NCI-H345 (cell line): ENCODE results near the gene NDUFV3.
"Not testable (repeated sequence)": the region's sequence is repeated elsewhere in the genome, so short reads cannot be mapped to it uniquely, and the experiment has no call there.

Source experiments
- DNase-seq: peaks from one replicate; lab custom pipeline; 2025; lab: John Stamatoyannopoulos, UW

NDUFV3 gene

DNA sequence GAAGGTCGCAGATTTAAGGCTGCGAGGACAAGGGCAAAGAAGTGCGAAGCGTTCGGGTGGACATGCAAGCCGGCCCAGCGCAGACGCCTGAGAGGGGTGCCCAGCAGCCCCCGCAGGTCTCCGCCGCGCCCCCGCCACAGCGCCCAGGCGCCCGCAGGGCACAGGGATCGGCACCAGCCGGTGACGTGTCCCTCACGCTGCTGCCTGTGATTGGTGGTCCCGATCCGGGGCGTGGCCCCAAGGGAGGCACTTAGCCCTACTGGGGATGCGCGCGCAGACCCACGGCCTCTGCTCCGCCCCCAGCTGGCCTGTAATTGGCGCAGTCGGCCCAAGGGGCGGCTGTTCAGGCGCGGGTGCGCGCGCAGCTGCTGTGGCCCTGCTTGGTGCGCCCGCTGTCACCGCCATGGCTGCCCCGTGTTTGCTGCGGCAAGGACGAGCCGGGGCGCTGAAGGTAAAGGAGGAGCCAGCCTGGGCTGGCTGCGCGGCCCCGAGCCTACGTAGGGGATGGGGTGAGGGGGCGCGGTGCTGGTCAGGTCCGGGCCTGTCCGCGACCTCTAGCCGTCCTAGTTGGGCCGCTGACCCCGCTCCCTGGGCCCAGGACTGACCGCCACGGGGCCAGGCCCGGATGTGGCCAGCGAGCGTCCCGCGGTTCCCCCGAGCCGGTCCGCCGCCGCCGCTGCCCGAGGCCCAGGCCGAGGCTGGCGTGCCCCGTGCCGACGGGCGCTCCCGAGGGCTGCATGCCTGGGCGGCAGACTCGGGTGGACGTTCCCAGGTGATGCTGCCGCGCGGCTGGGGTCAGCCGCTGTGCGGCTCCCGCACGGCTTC lies at the start of gene NDUFV3:
TSS of gene NDUFV3 (plus strand) at position 379 of the 825 bp plus-strand sequence. CDS start at position 404, 25 bp downstream.
- peak; percentile 100 for DNase-seq

DNA sequence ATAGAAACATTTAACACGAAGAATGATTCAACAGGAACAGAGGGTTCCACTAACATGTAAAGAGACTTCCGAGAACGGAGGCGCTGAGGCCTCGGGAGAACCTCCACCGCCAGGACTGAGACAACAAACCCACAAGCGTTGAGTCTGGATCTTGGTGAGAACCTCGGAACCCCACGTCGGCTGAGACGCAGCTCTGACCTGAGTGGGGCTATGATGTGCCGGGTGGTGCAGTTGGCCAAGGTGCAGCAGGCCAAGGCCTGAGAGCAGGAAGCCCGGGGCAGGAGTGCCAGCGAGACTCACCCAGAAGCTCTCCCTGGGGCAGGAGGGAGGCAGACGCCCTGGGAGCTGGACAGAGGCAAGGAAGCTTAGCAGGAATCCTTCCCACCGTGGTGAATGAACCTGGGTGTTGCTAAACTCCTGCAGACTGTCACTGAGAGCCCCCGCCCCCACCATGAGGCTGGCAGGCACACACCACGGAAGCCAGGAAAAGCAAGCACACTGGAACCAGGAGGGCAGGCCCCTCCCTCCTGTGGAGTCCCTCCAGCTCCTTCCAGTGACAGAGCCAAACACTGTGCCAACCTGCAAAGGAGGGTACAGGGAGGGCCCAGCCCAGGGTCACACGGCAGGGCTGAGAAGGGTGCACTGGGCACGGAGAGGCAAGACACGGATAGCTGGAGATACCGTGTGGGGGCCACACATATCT lies 48.5 kb upstream of the NDUFV3 start:
- DNase-seq = no peak

DNA sequence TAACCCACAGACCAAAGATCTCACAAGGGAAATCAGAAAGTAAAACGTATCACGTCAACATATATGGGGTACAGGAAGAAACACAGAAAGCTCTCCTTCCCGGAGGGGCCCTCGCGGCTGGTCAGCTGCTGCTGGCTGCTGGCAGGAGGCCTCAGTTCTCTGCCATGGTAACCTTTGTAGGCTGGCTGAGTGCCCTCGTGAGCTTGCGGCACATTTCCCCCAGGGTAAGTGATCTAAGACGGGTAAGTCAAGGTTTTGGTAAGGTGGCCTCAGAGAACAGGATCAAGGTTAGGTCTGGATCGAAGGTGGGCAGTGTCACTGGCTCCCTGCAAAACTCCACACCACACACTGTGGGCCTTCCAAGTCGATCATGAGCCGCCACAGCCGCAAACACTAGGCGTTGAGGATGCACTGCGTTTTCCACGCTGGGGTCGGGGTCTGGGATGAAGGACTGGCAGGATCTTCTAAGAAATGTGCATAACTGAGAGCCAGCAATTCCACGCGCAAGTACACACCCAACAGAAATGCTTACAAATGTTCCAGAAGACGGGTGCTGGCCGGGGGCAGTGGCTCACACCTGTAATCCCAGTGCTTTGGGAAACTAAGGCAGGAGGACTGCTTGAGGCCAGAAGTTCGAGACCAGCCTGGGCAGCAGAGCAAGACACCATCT lies 47.7 kb upstream of the NDUFV3 start:
- DNase-seq = no peak

DNA sequence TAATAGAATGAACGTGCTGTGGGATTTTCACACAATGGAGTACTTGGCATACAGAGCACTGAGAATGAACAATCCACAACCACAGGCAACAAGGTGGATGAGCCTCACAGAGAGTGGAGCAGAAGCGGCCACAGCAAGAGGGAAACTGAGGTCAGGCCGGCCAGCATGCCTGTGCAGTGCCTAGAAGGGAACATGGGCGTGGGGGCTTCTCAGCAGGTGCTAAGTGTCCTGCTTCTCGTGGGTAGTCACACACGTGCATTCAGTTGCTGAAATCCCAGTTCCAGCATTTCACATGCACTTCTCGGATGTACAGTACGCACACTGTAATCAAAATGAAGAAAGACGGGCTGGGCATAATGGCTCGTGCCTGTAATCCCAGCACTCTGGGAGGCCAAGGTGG lies 46.9 kb upstream of the NDUFV3 start:
- no peak for DNase-seq

DNA sequence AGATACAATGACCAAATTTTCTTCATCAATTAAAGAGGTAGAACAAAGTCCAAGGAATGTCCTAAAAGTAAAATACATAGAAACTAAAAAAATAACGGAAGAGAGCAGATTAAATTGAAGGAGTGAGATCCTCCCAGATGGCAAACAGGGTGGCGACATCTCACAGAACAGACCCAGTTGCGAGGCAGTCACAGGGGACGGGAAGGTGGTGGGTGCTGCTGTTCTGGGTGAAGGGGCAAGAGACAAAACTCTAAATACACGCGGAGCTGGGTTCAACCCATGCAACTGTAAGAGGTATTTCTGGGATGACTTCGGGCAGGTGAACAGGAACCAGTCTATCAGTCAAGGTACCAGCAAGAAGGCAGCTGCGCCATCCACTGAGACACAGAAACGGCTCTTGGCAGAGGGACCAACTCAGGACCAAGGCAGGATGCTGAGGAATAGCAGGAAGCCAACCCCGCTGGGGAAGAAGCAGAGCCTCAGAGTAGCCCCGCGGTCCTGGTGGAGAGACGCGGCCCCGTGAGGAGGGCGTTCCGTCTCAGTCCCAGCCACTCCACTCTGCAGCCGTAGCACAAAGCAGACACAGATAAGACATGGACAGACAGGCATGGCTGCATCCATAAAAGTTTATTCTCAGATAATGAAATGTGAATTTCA lies 45.9 kb upstream of the NDUFV3 start:
- DNase-seq = no peak

DNA sequence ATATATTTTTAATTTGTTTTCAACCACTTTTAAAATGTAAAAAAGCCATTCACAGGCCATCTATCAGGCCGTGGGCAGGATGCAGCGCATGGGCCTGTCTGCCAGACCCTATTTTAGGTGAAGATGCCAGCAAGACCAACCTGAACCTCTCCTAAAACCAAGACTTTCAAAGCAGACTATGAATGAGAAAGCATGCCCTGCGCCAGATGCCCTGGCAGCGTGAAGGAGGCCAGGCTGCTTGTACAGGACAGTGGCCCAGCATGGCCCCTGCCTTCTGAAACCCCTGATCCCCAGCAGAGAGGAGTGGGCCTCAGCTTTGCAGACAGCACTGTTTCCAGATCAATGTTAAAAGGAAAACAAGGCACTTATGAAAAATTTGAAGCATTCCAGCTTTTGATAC lies 45.4 kb upstream of the NDUFV3 start:
- no peak for DNase-seq

DNA sequence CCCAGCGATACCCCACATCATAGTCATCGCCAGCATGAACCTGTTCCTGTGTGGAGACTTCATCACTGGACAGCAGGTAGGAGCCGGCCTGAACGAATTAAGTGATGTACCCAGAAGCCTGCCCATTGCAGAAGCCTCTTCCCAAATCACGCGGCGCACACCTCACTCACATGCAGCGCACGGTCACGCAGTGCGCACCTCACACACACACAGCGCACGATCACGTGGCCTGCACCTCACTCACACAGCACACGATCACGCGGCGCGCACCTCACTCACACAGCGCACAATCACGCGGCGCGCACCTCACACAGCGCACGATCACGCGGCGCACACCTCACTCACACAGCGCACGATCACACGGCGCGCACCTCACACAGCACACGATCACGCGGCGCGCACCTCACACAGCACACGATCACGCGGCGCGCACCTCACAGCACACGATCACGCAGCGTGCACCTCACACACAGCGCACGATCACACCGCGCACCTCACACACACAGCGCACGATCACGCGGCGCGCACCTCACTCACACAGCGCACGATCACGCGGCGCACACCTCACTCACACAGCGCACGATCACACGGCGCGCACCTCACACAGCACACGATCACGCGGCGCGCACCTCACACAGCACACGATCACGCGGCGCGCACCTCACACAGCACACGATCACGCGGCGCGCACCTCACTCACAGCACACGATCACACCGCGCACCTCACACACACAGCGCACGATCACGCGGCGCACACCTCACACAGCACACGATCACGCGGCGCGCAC lies 44.8 kb upstream of the NDUFV3 start:
- not testable (repeated sequence) for DNase-seq

DNA sequence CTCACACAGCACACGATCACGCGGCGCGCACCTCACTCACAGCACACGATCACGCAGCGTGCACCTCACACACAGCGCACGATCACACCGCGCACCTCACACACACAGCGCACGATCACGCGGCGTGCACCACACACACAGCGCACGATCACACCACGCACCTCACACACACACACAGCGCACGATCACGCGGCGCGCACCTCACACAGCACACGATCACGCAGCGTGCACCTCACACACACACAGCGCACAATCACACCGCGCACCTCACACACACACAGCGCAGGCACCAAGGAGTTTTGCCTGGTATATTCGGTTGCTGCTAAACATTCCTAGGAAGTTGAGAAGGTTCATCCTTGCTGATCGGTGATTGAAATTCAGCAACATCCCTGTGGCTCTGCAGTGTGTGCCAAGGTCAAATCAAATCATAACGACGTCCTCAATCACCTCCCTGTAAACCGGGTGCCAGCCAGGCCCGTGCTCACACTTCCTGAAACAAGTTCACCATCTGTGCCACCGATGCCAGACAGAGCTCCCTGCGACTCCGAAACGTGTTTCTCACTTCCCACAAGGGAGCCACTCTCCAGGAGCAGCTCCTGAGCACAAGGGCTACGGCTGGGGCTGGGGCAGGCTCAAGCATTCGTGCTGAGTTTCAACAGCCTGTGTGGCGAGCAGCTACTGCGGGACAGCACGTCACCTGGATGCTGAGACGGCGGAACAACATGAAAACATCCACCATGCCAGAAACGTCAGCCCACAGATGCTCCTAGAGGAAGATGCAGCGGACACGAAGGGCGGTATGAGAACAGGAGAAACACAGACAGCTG lies 44.0 kb upstream of the NDUFV3 start:
- DNase-seq = no peak

DNA sequence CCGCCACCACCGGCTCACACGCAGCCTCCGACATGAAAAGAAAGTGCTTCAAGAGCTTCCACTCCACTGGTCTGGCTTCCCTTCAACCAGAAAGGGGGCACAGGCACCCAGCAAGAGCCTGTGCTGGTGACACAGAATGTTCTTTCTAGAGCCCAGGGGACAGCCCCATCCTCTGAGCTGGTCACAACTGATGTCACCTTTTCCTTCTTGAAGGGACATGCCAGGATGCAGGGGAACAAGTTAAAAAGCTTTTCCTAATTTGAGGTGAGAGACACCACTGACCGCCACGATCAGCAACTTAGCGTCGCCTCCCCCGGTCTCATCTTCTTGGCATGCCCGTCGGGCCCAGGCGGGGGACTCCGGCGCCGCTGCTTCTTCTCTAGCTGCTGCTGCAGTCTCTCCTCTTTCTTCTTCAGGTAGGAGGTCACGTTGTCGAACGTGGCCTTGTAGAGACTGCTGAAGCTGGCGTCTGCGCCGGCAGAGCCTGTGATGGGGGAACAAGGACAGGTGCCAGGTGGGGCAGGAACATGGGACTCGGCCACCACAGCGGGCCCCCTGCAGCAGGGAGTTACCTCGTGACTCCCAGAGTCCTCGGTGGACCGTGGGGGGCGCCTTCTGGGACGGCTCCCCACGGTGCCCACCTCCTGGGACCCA lies 43.2 kb upstream of the NDUFV3 start:
- no peak for DNase-seq

DNA sequence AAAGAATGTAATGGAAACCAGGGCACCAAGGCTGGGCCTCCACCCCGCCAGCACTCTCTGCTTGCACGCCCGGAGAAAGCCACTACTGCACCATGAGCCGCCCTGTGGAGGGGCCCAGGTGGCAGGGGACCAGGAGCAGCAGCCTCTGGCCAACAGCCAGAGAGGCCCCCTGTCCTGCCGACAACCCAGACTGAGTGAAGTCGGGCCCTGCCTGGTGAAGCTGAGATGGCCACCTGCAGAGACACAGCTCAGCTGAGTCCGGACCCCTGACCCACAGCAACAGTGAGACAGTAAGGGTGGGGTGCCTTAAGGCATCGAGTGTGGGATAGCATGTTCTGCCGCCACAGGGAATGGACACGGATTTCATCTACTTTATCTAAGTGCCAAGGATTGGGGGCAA lies 42.6 kb upstream of the NDUFV3 start:
- DNase-seq = no peak

DNA sequence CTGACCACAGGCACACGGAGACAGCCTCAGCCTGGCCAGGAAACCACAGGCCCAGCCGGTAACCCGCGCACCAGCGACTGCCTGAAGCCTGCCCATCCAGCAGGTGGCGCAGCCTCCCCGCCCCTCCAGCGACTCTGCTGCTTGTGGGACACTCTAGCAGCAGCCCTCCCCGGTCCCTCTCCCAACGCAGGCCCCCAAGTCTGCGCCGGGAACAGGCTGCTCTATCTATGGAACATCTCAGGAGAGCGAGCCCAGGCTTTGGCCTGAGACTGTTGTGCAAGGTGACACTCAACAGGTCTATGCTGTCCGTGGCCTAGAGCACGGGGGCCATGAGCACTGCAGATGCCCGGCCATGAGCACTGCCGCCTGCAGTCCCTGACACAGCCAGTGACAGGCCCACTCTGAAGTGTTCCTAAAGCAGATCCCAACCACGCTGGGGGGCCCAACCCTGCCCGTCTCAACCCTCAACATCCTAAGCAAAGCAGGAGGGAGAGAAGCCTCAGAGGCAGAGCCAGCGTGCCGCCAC lies 42.2 kb upstream of the NDUFV3 start:
- DNase-seq = no peak

DNA sequence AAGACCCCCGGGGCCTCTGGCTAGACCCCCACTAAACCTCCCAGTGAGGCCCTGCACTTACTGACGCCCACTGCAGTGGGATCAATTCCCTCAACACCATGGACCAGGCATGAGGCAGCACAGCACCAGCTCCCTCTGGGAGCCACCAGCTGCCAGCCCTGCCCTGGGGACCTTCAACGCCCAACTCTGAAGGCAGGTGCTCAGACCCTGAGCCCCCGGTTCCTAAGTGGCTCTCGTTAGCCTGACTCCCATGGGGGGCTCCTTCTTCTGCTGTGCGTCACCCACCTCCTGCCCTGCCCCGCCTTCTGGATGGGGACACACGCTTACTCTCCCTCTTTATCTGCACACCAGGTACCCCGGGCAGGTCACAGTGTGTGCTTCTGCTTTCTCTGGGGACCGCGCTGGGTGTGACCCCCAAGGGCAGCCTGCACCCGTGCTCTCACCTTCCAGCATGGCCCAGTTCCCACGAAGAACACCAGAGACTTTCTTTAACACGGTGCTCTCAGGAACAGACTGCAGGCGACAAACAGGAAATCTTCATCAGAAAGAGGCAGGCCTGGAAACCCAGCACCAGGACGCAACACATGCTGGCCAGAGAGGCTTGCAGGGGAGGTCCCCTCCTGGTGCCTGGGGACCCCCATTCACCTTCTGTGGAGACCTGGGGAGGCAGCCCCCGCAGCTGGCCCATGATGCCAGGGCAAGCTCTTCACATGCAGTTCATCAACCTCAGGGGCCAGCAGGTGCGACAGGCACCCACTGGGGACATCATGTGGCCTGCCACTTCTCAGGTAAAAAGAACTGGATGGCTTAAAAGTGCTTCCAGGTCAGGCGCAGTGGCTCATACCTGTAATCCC lies 41.1 kb upstream of the NDUFV3 start:
- DNase-seq = no peak

DNA sequence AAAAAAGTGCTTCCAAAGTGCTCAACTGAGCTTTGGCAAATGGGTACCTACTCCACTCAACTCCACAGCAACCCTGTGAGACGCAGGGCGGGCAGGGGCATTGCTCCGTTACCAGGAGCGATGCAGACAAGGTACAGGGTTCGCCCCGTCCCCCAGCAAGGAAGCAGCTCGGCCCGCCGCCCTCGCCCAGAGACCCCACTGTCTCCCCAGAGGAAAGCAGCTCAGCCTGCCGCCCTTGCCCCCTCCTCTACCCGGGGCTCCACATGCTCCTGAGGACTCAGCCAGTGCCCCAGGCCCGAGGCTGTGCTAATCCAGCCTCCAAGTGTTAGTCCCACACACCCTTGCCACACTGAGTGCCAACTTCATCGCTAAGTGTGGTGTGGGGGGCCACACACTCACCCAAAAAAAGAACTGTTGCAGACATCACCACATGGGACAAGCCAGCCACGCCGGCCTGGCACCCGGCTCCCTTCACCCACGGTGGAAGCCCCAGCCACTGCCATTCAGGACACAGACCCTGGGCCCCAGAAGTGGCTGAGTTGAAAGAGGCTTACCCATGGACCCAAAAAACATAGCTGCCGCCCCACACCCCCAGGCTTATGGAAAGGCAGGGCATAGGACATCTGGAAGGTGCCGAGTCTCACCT lies 40.1 kb upstream of the NDUFV3 start:
- DNase-seq = no peak

DNA sequence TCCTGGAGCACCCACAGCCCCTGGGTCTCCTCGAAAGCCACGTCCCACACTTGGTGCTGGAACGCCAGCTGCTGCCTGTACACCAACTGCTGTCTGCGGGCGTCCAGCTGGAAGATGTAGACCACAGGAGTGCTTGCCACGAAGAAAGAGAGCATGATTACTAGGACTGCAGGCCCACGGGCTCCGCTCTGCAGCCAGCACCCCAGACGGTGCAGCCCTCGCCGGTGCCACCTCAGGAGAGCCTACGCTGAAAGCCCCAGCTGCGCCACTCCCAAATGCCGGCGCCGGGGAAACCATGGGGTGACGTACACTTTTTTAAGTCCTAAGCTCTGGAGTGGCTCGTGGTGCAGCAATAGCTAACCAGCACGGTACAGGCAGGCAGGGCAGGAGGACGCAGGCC lies 39.5 kb upstream of the NDUFV3 start:
- no peak for DNase-seq

DNA sequence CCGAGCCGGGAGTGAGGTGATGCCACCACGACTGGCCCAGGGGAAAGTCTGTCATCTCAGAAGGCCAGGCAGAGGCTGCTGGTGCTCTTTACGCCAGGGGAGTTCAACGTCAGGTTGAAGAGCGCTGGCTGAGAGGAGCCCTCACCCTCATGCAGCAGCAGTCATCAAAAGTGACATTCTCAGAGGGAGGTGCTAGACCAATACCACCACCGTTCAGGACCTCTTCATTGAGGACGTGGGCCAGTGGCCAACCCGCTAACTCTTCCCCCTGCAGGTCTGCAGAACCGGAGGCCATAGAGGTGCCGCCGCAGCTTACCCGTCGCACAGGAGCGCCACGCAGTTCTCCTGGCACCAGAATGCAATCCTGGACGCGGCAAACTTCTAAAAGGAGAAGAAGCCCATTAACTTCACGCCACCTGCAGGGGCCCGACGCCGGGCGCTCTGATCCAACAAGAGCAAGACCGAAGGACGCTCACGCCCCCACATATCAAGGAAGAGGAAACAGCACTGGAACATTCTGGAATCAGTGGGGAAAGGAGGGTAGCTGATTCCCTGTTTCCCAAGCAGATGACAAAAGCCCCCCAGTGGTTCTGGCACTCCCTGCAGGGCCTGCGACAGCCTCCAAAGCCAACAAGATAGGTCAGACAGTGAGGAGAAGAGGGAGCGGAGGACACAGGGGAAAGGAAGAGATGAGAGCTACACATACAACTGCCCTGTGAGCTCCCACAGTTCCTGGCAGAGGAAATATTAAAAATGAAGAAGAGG lies 38.7 kb upstream of the NDUFV3 start:
- DNase-seq = no peak

DNA sequence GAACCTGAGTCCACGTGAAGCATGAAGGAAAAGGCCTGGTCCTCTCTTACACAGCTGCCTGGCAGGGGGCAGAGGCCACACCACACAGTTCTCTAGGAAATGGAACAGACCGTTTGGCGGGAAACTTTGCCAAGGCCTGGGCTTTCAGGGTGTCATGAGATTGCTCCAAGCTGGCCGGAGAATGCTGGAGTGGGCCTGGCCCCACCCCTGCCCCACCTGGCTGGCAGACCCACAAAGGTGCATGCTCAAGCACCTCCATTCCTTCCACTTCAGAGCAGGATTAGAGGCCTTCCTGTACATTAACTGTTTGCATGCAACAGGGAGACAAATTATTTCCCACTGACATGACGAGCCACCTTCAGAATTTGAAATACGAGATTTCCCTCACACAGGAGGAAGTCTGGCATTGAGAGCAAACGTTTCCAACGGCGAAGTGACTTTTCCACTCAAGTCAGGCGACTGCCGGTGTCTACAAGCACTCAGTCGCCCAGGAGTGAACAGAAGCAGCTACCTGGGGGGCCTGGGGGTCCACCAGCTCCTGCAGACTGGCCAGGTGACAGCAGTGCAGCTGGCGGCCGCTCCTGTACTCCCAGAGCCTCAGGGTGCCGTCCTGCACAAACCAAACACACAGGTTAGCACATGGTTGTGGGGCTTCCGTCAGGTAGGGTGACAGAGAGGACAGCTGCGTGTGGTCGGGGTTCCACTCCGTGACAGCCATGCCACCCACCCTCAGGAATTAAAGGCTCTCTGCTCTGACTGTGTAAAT lies 37.8 kb upstream of the NDUFV3 start:
- DNase-seq = no peak

DNA sequence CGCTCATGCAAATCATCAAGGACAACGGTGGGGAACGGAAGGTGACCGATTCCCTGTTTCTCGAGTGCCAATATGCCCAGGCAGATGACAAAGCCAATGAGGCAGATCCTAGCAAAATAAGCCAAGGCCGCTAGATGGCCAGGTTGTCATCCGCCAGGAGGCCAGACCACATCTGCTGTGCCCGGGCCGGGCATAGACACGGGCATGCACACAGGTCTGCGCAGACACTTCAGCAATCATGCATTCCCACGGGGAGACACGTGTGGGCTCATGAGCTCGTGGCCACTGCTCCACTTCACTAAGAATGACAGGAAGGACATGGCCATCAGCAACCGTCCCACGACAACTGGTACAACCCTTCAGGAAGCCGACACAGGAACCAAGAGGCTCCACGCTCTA lies 37.2 kb upstream of the NDUFV3 start:
- DNase-seq = no peak
